Nephron (organoid): ENCODE data around the gene SERPINA12.

Source experiments
- H3K27ac Mint-ChIP-seq, 3 experiments: 2 replicates each; pipeline ENCODE4 v1.8.0; 2020; ENCODE audit warnings: mixed read lengths in 3 of 3, mild to moderate bottlenecking in 2 of 3, moderate library complexity in 1 of 3
- H3K27me3 Mint-ChIP-seq: 2 replicates; pipeline ENCODE4 v1.8.0; 2021; ENCODE audit warnings: low read depth, mild to moderate bottlenecking, moderate library complexity, mixed read lengths
- H3K36me3 Mint-ChIP-seq: 2 replicates; pipeline ENCODE4 v1.8.0; 2020; ENCODE audit warnings: low read depth, mixed read lengths
- H3K4me1 Mint-ChIP-seq: 2 replicates; pipeline ENCODE4 v1.8.0; 2020; ENCODE audit warnings: mixed read lengths
- H3K4me3 Mint-ChIP-seq, 3 experiments: 2 replicates each; pipeline ENCODE4 v1.8.0; 2020; ENCODE audit warnings: mild to moderate bottlenecking in 3 of 3, mixed read lengths in 3 of 3, moderate library complexity in 2 of 3
- H3K9me3 Mint-ChIP-seq: 2 replicates; pipeline ENCODE4 v1.8.0; 2020; ENCODE audit warnings: mixed read lengths
- CTCF ChIP-seq, 3 experiments: fragments of 200-600 bp; sonication (generic); IDR thresholded peaks; one replicate each; pipeline ENCODE4 v1.5.0; 2021; ENCODE audit warnings: antibody characterized with exemption in 3 of 3; ENCODE audit not compliant: unreplicated experiment in 3 of 3

SERPINA12 gene

DNA sequence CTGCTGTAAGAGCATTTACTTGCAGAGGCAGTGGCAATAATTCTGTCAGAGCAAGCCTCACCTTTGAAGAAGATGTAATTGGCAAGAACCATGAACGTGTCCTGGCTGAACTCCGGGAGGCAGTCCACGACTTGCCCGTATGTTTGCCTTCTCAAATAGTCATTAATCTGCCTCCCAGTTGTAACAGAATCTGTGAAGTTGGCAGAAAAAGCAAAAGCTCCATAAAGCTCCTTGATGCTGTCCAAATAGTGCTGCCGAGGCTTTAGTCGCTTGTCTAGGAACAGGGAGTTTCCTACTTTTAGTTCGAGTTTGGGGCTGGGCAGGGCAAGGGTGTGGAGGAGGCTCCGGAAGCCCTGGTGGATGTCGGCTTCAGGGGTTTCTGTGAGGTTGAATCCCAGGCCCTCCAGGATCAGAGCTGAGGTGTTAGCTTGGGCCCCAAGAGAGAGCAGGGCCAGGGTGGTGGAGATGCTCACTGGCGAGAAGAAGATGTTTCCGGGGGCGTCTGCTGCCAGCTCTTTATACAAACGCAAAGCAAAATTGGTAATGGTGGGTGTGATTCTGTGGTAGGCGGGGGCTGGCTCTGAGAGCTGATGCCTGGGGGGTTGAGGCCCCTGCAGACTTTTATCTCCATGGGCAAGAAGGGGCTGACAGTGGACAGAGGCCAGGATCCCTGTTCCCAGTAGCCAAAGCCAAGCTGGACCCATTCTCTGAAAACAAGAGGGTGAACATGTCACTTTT, 61.0 kb downstream of the SERPINA12 start:
- H3K9me3 Mint-ChIP-seq = peaks cover 4% of the 10 kb centered on the region
- H3K36me3 Mint-ChIP-seq = no peaks in the 10 kb centered on the region
- peaks cover 62% of the 10 kb centered on the region for H3K27me3 Mint-ChIP-seq
- no peak overlapping the region for H3K27ac Mint-ChIP-seq
- H3K4me1 Mint-ChIP-seq = peaks cover 4% of the 10 kb centered on the region
- no peak for TF ChIP-seq CTCF (IDR thresholded peaks at IDR 0.05; ENCODE audit: unreplicated experiment in 3 of 3)
- H3K4me3 Mint-ChIP-seq = no peak overlapping the region

DNA sequence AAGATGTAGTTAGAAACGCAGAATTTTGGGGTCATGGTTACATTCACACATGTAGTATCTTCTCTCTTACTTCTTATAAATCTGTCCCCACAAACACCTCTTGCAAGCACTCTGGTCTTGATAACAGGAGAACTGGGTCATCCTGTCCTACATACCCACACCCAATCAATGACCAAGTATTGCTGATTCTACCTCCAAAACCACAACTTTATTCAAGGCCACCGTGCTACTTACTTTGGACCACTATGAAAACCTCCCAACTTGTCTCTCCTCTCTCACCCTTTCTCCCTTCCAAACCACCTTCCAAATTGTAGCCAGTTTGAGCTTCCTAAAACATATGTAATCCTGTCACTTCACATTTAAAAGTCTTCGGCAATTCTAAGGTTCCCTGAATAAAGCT, 62.1 kb downstream of the SERPINA12 start:
- Mint-ChIP-seq H3K4me1 (peaks cover 4% of the 10 kb centered on the region), H3K36me3 (no peaks in the 10 kb centered on the region), H3K27me3 (peaks cover 52% of the 10 kb centered on the region), H3K4me3 (no peak overlapping the region), H3K9me3 (no peaks in the 10 kb centered on the region), H3K27ac (no peak overlapping the region)
- no peak for TF ChIP-seq CTCF (IDR thresholded peaks at IDR 0.05; ENCODE audit: unreplicated experiment in 3 of 3)

DNA sequence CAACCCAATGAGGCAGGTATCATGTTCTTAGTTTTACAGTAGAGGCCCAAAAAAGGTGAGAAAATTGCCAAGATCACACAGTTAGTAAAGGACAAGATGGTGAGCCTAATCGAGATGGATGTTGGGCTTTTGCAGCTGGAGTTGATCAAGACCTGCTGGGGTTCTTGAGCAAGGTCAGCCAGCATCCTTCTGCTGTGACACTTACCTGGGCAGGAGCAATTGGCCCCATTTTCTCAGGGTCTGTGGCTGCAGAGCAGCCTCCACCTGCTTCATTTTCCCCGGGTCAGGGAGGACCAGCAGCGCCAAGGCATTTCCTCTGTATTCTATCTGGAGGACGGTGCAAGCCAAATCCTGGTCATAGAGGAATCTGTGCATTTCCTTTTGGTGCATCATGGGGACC, 63.1 kb downstream of the SERPINA12 start:
- H3K4me1 Mint-ChIP-seq = peaks cover 4% of the 10 kb centered on the region
- no peak for TF ChIP-seq CTCF (IDR thresholded peaks at IDR 0.05; ENCODE audit: unreplicated experiment in 3 of 3)
- no peaks in the 10 kb centered on the region for H3K36me3 Mint-ChIP-seq

GRCh38 chr14:94445003-94445402, 64.3 kb downstream of the SERPINA12 start:
- Mint-ChIP-seq H3K9me3 (no peaks in the 10 kb centered on the region), H3K4me3 (no peak overlapping the region), H3K36me3 (no peaks in the 10 kb centered on the region), H3K27ac (no peak overlapping the region), H3K27me3 (peaks cover 43% of the 10 kb centered on the region), H3K4me1 (peaks cover 4% of the 10 kb centered on the region)
- no peak for TF ChIP-seq CTCF (IDR thresholded peaks at IDR 0.05; ENCODE audit: unreplicated experiment in 3 of 3)

More for the DNA sequence above, 63.1 kb downstream of the SERPINA12 start:
- Mint-ChIP-seq H3K27ac (no peak overlapping the region), H3K27me3 (peaks cover 48% of the 10 kb centered on the region), H3K4me3 (no peak overlapping the region), H3K9me3 (no peaks in the 10 kb centered on the region)

- TF ChIP-seq CTCF (IDR thresholded peaks at IDR 0.05; ENCODE audit: unreplicated experiment in 3 of 3) = no peak
- H3K4me1 Mint-ChIP-seq = no peaks in the 10 kb centered on the region
- peaks cover 27% of the 10 kb centered on the region for H3K27me3 Mint-ChIP-seq
- H3K9me3 Mint-ChIP-seq = no peaks in the 10 kb centered on the region
- H3K36me3 Mint-ChIP-seq = no peaks in the 10 kb centered on the region
- no peak overlapping the region for H3K27ac Mint-ChIP-seq
- H3K4me3 Mint-ChIP-seq = no peak overlapping the region
Measured at GRCh38 chr14:94441531-94442205, 67.6 kb downstream of the SERPINA12 start.
